COLO829 (cell line): ENCODE measurements around the gene ELFN1.

Experiments used
- DNase-seq: peaks from one replicate; pipeline ENCODE4 v3.0.0; 2012; ENCODE audit warnings: low spot score

Gene ELFN1

DNA sequence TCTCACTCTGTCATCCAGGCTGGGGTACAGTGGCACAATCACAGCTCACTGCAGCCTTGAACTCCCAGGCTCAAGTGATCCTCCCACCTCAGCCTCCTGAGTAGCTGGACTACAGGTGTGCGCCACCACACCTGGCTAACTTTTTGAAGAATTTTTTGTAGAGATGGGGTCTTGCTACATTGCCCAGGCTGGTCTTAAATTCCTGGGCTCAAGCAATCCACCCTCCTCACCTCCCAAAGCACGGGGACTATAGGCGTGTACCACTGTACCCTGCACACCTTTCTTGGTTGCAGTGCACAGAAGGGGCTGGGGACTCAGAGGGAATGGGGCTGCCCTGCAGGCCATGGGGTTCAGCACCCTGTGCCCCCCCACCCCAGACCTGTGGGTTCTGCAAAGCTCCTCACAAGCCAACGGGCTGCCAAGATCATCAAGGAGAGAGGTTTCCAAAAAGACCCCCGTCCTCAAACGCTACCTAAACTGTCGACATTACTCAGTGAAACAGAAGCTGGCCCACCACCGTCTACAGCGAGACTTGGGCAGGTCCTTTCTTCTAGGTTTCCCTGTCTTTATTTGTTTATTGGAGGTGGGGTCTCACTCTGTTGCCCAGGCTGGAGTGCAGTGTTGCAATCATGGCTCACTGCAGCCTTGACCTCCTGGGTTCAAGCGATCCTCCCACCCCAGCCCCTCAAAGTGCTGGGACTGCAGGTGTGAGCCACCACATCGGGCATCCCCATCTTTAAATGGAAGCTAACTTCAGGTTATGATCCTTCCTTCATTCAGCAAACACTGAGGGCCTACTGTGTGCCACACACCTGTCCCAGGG is 26.6 kb upstream of the ELFN1 start:
- DNase-seq = no peak

DNA sequence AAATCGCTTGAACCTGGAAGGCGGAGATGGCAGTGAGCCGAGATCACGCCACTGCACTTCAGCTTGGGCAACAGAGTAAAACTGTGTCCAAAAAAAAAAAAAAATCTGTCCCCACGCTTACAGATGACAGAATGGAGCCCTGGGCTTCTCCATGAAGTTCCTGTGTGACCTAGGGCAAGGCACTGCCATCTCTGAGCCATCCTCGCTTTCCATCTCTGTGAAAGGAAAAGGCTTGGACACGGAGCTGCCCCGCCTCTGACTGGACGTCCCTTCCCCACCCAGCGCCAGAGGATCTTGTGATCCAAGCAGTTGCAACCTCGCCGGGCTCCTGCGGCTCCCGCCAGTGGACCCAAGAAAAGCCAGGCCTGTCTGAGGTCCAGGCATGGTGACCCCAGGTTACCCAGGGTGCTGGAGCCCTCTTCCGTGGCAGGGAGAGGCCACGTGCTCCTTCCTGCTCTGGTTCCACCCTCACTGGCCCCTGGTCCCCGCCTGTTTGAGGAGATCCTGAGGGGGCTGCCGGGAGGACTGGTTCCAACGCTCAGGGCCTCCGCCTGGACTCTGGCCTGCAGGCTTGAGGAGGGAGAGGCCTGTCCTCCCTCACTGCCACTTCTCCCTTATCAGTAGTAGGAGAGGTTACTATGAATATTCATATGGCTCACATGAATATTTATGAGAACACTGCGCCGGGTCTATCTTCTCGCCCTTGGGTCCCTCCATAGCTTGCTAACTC is 25.6 kb upstream of the ELFN1 start:
- DNase-seq = no peak

DNA sequence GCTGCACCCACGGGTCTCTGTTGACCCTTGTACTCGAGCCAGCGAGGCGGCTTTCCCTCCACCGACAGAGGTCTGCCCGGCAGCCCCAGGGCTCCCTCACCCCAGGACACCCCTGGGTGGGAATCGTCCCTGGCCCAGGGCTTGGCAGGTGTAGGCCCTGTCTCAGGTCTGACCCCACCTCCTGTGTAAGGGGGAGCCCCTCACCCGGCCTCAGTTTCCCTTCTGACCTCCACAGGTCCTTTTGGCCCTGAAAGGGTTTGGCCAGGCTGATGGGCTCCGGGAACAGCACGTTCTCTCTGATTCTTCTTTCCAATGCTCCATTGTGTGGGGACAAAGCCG is 25.0 kb upstream of the ELFN1 start:
- DNase-seq = no peak

DNA sequence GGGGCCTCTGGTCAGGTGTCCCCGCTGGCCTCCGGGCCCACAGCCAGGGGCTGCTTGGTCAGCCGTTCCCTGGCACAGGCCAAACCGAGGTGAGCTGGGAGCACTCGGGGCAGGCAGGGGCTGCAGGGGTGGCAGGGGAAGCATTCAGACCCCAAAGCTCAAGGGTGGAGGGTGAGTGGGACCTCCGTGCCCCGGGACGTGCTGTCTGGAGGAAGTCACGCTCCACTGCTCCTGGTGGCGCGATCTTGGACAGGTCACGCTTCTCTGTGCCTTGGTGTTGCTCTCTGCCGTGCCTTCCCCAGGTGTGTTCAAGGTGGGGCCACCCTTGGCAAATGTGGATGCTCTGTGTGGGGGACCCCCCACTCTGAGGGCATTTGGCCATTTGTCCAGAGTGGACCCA is 24.6 kb upstream of the ELFN1 start:
- no peak for DNase-seq

GRCh38 chr7:1646391-1646790 is 23.7 kb upstream of the ELFN1 start:
- DNase-seq = no peak

DNA sequence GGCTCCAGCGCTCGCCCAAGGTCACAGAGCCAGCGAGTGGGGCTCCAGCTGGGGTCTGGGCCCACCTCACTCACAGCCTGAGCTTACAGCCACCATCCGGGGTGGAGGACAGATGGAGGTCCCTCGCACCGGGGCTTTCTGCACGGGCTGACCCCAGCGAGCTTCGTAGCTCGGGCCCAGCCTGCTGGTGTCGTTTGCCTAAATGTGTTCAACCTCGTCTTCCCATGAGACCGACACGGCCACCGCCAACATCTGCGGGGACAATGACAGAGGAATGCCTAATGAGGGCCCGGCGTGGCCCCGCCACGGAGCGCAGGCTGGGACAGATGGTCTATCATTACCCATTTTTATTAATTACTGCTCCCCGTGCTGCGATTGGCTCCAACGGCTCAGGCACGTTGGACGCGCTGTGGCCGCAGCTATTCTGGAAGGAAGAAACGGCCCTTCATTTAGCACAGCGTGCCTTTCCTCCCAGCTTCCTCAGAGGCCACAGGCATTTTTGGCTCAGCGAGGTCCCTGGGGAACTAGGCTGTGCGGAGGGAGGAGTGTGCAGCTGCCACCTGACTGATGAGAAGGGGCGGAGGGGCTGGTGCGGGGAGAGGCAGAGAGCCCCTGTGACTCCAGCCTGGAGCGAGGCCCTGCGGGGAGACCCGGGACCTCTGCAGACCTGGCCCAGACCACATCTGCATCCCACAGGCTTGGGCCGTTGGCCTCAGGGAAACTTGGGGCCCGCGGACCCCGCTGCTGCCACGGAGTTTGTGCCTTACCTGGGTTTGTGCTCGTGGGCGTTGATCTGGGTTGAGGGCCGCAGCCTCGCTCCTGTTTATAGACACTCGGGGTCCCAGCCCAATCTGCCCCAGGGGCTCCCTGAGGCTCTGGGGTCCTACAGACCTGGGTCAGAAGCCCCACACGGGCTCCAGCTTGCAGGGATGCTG is 22.9 kb upstream of the ELFN1 start:
- peak; percentile 47 for DNase-seq

DNA sequence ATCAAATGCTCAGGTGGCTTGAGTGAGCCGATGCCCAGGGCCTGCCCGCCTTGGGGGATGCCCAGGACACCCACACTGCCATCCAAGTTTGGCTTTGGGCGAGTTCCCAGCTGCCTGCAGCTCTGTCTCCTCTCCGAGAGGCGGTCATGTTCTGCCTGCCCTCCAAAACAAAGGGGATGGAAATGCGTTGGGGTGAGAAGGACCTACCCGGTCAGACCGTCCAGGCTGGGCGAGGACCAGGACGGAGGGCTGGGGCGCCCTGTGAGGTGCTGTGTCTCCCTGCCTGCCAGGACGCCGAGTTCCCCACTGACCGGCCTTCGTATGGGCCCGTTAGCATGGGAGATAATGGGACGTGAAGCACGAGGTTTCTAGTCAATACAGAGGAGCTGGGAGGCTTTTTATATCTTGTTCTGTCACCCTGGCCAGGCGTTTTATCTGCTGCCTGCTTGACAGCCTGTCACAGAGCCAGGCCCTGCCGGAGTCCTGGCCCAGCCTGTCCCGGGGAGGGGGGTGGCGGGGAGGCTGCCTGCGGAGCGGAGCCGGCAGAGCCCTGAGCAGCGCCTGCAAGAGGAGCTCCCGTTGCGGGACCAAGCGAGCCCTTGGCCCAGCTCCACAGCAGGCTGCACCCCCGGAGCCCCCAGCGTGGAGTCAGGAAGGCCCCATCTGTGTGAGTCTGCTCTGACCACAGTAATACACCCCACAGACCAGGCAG is 22.0 kb upstream of the ELFN1 start:
- DNase-seq = no peak

GRCh38 chr7:1649751-1650326 is 20.2 kb upstream of the ELFN1 start:
- DNase-seq = no peak

- DNase-seq = no peak
Measured at GRCh38 chr7:1650363-1651030, 19.6 kb upstream of the ELFN1 start.

- DNase-seq = no peak
Measured at GRCh38 chr7:1651031-1651446, 19.0 kb upstream of the ELFN1 start.

DNA sequence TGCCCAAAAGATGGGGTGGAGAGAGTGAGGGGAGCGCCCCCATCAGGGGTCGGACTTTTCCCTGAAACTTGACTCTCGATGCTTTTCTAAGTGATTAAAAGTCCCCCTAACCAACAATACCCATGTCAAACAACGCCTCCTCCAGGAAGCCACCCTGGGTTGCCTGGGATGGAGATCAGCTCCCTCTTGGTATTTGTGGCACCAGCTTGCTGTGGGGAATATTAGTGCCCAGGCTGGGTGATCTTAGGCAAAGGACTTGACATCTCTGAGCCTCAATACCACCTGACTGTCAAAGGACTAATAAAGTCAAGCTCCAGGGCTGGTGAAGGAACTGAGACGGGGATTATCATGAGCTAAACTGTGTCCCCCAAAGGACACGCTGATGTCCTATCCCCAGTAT is 18.2 kb upstream of the ELFN1 start:
- DNase-seq = no peak

- no peak for DNase-seq
Measured at GRCh38 chr7:1653500-1653899, 16.6 kb upstream of the ELFN1 start.

DNA sequence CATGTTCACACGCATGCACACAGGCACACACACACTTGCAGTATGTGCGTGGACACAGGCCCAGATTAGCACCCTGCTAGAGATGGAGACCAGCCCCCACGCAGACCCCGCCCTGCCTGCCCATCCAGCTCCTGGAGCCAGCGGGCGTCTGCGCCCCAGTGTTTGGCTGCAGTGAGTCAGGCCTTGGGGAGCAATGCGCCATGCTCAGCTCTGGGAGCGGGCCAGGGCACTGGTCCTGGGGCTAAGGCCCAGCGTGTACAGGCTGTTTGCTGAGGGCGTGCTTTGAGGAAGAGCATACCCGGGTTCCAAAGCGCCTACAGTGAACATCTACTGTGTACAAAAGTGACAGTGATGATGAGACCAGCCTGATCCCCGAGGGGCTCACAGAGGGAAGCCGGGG is 16.0 kb upstream of the ELFN1 start:
- DNase-seq = no peak

GRCh38 chr7:1654738-1655475 is 15.2 kb upstream of the ELFN1 start:
- DNase-seq = no peak

DNA sequence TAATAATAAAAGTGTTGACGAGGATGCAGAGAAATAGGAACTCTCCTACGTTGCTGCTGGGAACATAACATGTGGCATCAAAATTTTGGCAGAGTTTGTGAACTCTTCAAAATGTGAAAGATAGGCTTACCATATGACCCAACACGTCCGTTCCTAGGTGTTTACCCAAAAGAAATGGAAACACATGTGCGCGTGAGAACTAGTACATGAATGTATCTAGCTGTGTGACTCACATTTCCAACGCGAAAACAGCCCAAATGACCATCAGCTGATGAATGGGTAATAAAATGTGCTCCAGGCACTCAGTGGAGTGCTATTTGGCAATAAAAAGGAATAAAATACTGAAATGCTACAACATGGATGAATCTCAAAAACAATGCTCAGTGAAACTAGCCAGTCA is 10.4 kb upstream of the ELFN1 start:
- no peak for DNase-seq

GRCh38 chr7:1661461-1661860 is 8.6 kb upstream of the ELFN1 start:
- no peak for DNase-seq

DNA sequence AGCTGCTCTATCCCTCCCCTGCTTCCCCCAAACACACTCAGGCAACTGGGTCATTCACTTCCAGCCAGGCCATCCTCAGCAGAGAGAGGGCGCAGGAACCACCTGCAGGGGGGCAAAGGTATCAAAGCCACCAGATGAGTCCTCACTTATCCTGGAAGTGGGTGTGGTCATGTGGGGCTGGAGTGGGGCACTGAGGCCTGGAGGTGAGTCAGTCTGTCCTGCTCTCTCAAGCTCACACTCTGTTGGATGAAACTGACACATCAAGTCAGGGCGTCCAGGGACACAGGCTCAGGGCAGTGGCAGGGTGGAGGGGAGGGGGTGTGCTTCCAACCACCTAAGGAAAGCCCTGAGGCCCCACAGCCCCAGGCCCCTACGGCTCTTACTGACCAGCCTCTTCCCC is 8.0 kb upstream of the ELFN1 start:
- no peak for DNase-seq

GRCh38 chr7:1662767-1663166 is 7.3 kb upstream of the ELFN1 start:
- no peak for DNase-seq

GRCh38 chr7:1663223-1663622 is 6.9 kb upstream of the ELFN1 start:
- no peak for DNase-seq
